ENCODE measurements around the gene ITSN2. TPM values are rescaled to one million over a fixed set of nuclear protein-coding genes. Genes with fewer than 3 reads are reported as not detected.
"Not testable (repeated sequence)": the region's sequence is repeated elsewhere in the genome, so short reads cannot be mapped to it uniquely, and the experiment has no call there.

Gene ITSN2
- total RNA-seq, 1 donor from 2014 or later: 52.5 TPM

GRCh38 chr2:24349097-24349496, 11.2 kb downstream of the ITSN2 start:
- no peaks in the 10 kb centered on the region for H3K27me3 ChIP-seq
- DNase-seq (ENCODE audit: extremely low spot score in 2 of 2): no peak
- H3K4me3 ChIP-seq: no peak overlapping the region
- intact Hi-C loops (cut with DNase I): no loop called here
- TF ChIP-seq POLR2A (IDR thresholded peaks at IDR 0.05) (no peak), POLR2AphosphoS5 (IDR thresholded peaks at IDR 0.05; ENCODE audit: insufficient read depth in 1 of 2, low read depth in 1 of 2) (no peak), CTCF (IDR thresholded peaks at IDR 0.05) (no peak)
- H3K36me3 ChIP-seq: no peaks in the 10 kb centered on the region
- no peak overlapping the region for H3K27ac ChIP-seq
- no peaks in the 10 kb centered on the region for H3K9me3 ChIP-seq
- H3K4me1 ChIP-seq: peaks cover 27% of the 10 kb centered on the region

GRCh38 chr2:24345937-24346336, 14.4 kb downstream of the ITSN2 start:
- TF ChIP-seq POLR2A (IDR thresholded peaks at IDR 0.05): no peak
- no peak for TF ChIP-seq CTCF (IDR thresholded peaks at IDR 0.05)
- no peak for TF ChIP-seq POLR2AphosphoS5 (IDR thresholded peaks at IDR 0.05; ENCODE audit: insufficient read depth in 1 of 2, low read depth in 1 of 2)
- H3K4me3 ChIP-seq: no peak overlapping the region
- no peak for DNase-seq (ENCODE audit: extremely low spot score in 2 of 2)
- intact Hi-C loops (cut with DNase I): no loop called here
- H3K36me3 ChIP-seq: no peaks in the 10 kb centered on the region
- H3K27me3 ChIP-seq: no peaks in the 10 kb centered on the region
- H3K4me1 ChIP-seq: peaks cover 25% of the 10 kb centered on the region
- H3K27ac ChIP-seq: no peak overlapping the region
- H3K9me3 ChIP-seq: no peaks in the 10 kb centered on the region

GRCh38 chr2:24343225-24343882, 17.0 kb downstream of the ITSN2 start:
- H3K4me1 ChIP-seq: peaks cover 12% of the 10 kb centered on the region
- intact Hi-C loops (cut with DNase I): no loop called here
- no peak overlapping the region for H3K27ac ChIP-seq
- H3K27me3 ChIP-seq: no peaks in the 10 kb centered on the region
- no peaks in the 10 kb centered on the region for H3K36me3 ChIP-seq
- no peak overlapping the region for H3K4me3 ChIP-seq
- DNase-seq (ENCODE audit: extremely low spot score in 2 of 2): no peak
- no peak for TF ChIP-seq POLR2A (IDR thresholded peaks at IDR 0.05)
- H3K9me3 ChIP-seq: no peaks in the 10 kb centered on the region

GRCh38 chr2:24342110-24342910, 18.0 kb downstream of the ITSN2 start:
- intact Hi-C loops (cut with DNase I): no loop called here

GRCh38 chr2:24339856-24340262, 20.5 kb downstream of the ITSN2 start:
- H3K4me1 ChIP-seq: peaks cover 12% of the 10 kb centered on the region
- DNase-seq (ENCODE audit: extremely low spot score in 2 of 2): no peak
- no peaks in the 10 kb centered on the region for H3K36me3 ChIP-seq
- H3K9me3 ChIP-seq: no peaks in the 10 kb centered on the region
- no peak for TF ChIP-seq CTCF (IDR thresholded peaks at IDR 0.05)
- no peak for TF ChIP-seq POLR2AphosphoS5 (IDR thresholded peaks at IDR 0.05; ENCODE audit: insufficient read depth in 1 of 2, low read depth in 1 of 2)
- no peak for TF ChIP-seq POLR2A (IDR thresholded peaks at IDR 0.05)
- no peaks in the 10 kb centered on the region for H3K27me3 ChIP-seq
- intact Hi-C loops (cut with DNase I): no loop called here
- H3K4me3 ChIP-seq: no peak overlapping the region
- H3K27ac ChIP-seq: no peak overlapping the region

More at GRCh38 chr2:24342110-24342910, 18.0 kb downstream of the ITSN2 start:
- no peak for TF ChIP-seq POLR2AphosphoS5 (IDR thresholded peaks at IDR 0.05; ENCODE audit: insufficient read depth in 1 of 2, low read depth in 1 of 2)
- TF ChIP-seq POLR2A (IDR thresholded peaks at IDR 0.05): no peak
- Histone ChIP-seq H3K36me3 (no peaks in the 10 kb centered on the region), H3K4me1 (peaks cover 12% of the 10 kb centered on the region), H3K9me3 (no peaks in the 10 kb centered on the region), H3K27me3 (no peaks in the 10 kb centered on the region), H3K27ac (no peak overlapping the region), H3K4me3 (no peak overlapping the region)
- no peak for DNase-seq (ENCODE audit: extremely low spot score in 2 of 2)

- H3K9me3 ChIP-seq; H3K4me3 ChIP-seq; H3K27me3 ChIP-seq; intact Hi-C loops (cut with DNase I); H3K36me3 ChIP-seq; DNase-seq (ENCODE audit: extremely low spot score in 2 of 2); H3K27ac ChIP-seq: not testable (repeated sequence)
- peaks cover 17% of the 10 kb centered on the region for H3K4me1 ChIP-seq
Observed at GRCh38 chr2:24339098-24339497, 21.2 kb downstream of the ITSN2 start.
